Fibroblast of lung (primary cell): Measurements from ENCODE around the gene OR3A3.

Experiments
- CTCF ChIP-seq, 2 donors: IDR thresholded peaks in 1 of 2; conservative IDR thresholded peaks in 1 of 2; 1 replicate in 1 of 2; 2 replicates in 1 of 2; pipeline ENCODE4 v1.5.1; 2011 to 2012; ENCODE audit warnings: low read length in 2 of 2, control low read depth in 1 of 2, inconsistent platforms in 1 of 2, low read depth in 1 of 2, mild to moderate bottlenecking in 1 of 2
- EZH2 ChIP-seq: IDR thresholded peaks from 2 replicates; pipeline ENCODE4 v1.5.1; 2012; ENCODE audit warnings: low read length, control low read depth, mild to moderate bottlenecking; ENCODE audit errors: missing control alignments

DNA sequence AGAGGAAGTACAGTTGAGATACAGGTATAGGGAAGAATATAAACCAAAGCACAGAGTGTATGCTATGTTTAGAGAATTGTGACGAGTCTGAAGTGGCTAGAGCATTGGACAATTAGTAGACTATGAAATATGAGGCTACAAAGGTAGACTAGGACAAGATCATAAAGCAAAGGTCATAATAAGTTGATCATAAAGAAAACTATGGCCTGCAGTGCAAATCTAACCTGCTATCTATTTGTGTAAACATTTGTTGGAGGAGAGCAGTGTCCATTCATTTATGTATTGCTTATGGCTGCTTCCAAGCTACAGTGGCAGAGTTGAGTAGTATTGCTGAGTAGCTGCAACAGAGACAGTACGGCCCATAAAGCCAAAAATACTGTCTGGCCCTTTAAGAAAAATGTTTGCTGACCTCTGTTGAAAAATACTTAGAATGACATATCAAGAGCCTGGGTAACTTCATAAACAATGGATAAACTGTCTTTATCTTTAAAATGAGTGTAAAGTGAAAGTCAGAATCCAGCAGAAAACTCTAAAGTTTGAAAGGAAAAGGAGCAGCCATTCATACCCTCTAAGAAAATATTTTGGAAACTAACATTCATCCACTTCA is 37.0 kb downstream of the OR3A3 start:
- TF ChIP-seq CTCF (conservative IDR thresholded peaks at IDR 0.05 in 1 of 2, IDR thresholded peaks at IDR 0.05 in 1 of 2; ENCODE audit: low read depth in 1 of 2, low read length in 2 of 2) (no peak), EZH2 (no peak)
